H9 (cell line): Measurements from ENCODE around the gene EGFR. TPM values are rescaled to one million over a fixed set of nuclear protein-coding genes. Genes with fewer than 3 reads are reported as not detected.

Experiments used
- DNase-seq: peaks from one replicate; pipeline ENCODE4 v3.0.0-alpha.2; 2017
- H2AFZ ChIP-seq: one replicate; pipeline ENCODE4 v1.6.1; 2013; ENCODE audit warnings: mild to moderate bottlenecking, low read length, control low read depth, moderate library complexity
- H2AK5ac ChIP-seq: 2 replicates; pipeline ENCODE4 v1.6.1; 2013; ENCODE audit warnings: low read length, control low read depth, mixed read lengths; ENCODE audit not compliant: insufficient read length
- H2BK120ac ChIP-seq: one replicate; pipeline ENCODE4 v1.6.1; 2013; ENCODE audit warnings: low read depth, mild to moderate bottlenecking, low read length, control low read depth, inconsistent platforms; ENCODE audit not compliant: poor library complexity, severe bottlenecking
- H2BK12ac ChIP-seq: 2 replicates; pipeline ENCODE4 v1.6.1; 2013; ENCODE audit warnings: low read length, control low read depth, mixed read lengths, low read depth; ENCODE audit not compliant: insufficient read length
- H2BK15ac ChIP-seq: 2 replicates; pipeline ENCODE4 v1.6.1; 2013; ENCODE audit warnings: low read depth, low read length, control low read depth
- H2BK20ac ChIP-seq: one replicate; pipeline ENCODE4 v1.6.1; 2013; ENCODE audit warnings: low read depth, mild to moderate bottlenecking, low read length, control low read depth, inconsistent platforms; ENCODE audit not compliant: poor library complexity, severe bottlenecking
- H2BK5ac ChIP-seq: 2 replicates; pipeline ENCODE4 v1.6.1; 2013; ENCODE audit warnings: low read length, control low read depth, mixed read lengths; ENCODE audit not compliant: insufficient read length
- H3K14ac ChIP-seq: 2 replicates; pipeline ENCODE4 v1.6.1; 2013; ENCODE audit warnings: low read length, control low read depth; ENCODE audit not compliant: insufficient read depth
- H3K18ac ChIP-seq: 2 replicates; pipeline ENCODE4 v1.6.1; 2013; ENCODE audit warnings: low read depth, mild to moderate bottlenecking, mixed read lengths, low read length, control low read depth; ENCODE audit not compliant: insufficient read length
- H3K23ac ChIP-seq: 2 replicates; pipeline ENCODE4 v1.6.1; 2013; ENCODE audit warnings: low read length, control low read depth, mixed read lengths, low read depth; ENCODE audit not compliant: insufficient read length
- H3K23me2 ChIP-seq: 2 replicates; pipeline ENCODE4 v1.6.1; 2013; ENCODE audit warnings: low read depth, mild to moderate bottlenecking, mixed read lengths, low read length, control low read depth; ENCODE audit not compliant: insufficient read length, poor library complexity, severe bottlenecking
- H3K27ac ChIP-seq: 2 replicates; pipeline ENCODE4 v1.5.1; 2013; ENCODE audit warnings: low read length, control low read depth, mixed read lengths, low read depth; ENCODE audit not compliant: insufficient read length
- H3K27me3 ChIP-seq: 2 replicates; pipeline ENCODE4 v1.6.1; 2013; ENCODE audit warnings: low read length, control low read depth, inconsistent platforms; ENCODE audit not compliant: insufficient read depth
- H3K4ac ChIP-seq: 2 replicates; pipeline ENCODE4 v1.6.1; 2013; ENCODE audit warnings: low read depth, mild to moderate bottlenecking, control low read depth, inconsistent platforms, low read length, moderate library complexity
- H3K4me1 ChIP-seq: 2 replicates; pipeline ENCODE4 v1.6.1; 2013; ENCODE audit warnings: low read length, control low read depth, inconsistent platforms; ENCODE audit not compliant: insufficient read depth
- H3K4me2 ChIP-seq: 2 replicates; pipeline ENCODE4 v1.6.1; 2013; ENCODE audit warnings: low read length, control low read depth, mixed read lengths; ENCODE audit not compliant: insufficient read length, insufficient read depth
- H3K56ac ChIP-seq: 2 replicates; pipeline ENCODE4 v1.6.1; 2013; ENCODE audit warnings: low read depth, mild to moderate bottlenecking, mixed read lengths, low read length, control low read depth; ENCODE audit not compliant: insufficient read length
- H3K79me1 ChIP-seq: 2 replicates; pipeline ENCODE4 v1.6.1; 2013; ENCODE audit warnings: low read depth, mild to moderate bottlenecking, moderate library complexity, low read length, control low read depth, inconsistent platforms; ENCODE audit not compliant: insufficient read depth, poor library complexity, severe bottlenecking
- H3K79me2 ChIP-seq: 2 replicates; pipeline ENCODE4 v1.6.1; 2013; ENCODE audit warnings: low read length, control low read depth, inconsistent platforms; ENCODE audit not compliant: insufficient read depth
- H3K9ac ChIP-seq: 2 replicates; pipeline ENCODE4 v1.6.1; 2013; ENCODE audit warnings: low read length, control low read depth, mixed read lengths; ENCODE audit not compliant: insufficient read length; ENCODE audit errors: extremely low read depth
- H3K9me3 ChIP-seq: one replicate; pipeline ENCODE4 v1.6.1; 2013; ENCODE audit warnings: low read depth, low read length, inconsistent platforms; ENCODE audit not compliant: control insufficient read depth
- H3T11ph ChIP-seq: one replicate; pipeline ENCODE4 v1.6.1; 2013; ENCODE audit warnings: mild to moderate bottlenecking, low read length, control low read depth, inconsistent platforms
- H4K20me1 ChIP-seq: one replicate; pipeline ENCODE4 v1.6.1; 2013; ENCODE audit not compliant: control insufficient read depth, insufficient read length, insufficient read depth
- H4K5ac ChIP-seq: 2 replicates; pipeline ENCODE4 v1.6.1; 2013; ENCODE audit warnings: low read depth, mild to moderate bottlenecking, mixed read lengths, low read length, control low read depth; ENCODE audit not compliant: insufficient read length
- H4K8ac ChIP-seq: replicated peaks from 2 replicates; pipeline ENCODE4 v1.6.1; 2013; ENCODE audit warnings: low read length, control low read depth, mixed read lengths, low read depth; ENCODE audit not compliant: insufficient read length
- H4K91ac ChIP-seq: 2 replicates; pipeline ENCODE4 v1.6.1; 2013; ENCODE audit warnings: low read depth, mild to moderate bottlenecking, moderate library complexity, mixed read lengths, low read length, control low read depth; ENCODE audit not compliant: insufficient read length
- H3K27ac Mint-ChIP-seq, 3 experiments: 2 replicates in 2 of 3; 3 replicates in 1 of 3; pipeline ENCODE4 v1.8.0; 2020 to 2021; ENCODE audit warnings: mixed read lengths in 3 of 3, mild to moderate bottlenecking in 1 of 3, moderate library complexity in 1 of 3
- H3K27me3 Mint-ChIP-seq: 2 replicates; pipeline ENCODE4 v1.8.0; 2021; ENCODE audit warnings: low read depth, mild to moderate bottlenecking, moderate library complexity, mixed read lengths
- H3K36me3 Mint-ChIP-seq, 3 experiments: 2 replicates in 2 of 3; 3 replicates in 1 of 3; pipeline ENCODE4 v1.8.0; 2020 to 2021; ENCODE audit warnings: low read depth in 3 of 3, mixed read lengths in 3 of 3; ENCODE audit not compliant: insufficient read depth in 1 of 3
- H3K4me1 Mint-ChIP-seq, 2 experiments: 2 replicates each; pipeline ENCODE4 v1.8.0; 2020; ENCODE audit warnings: mixed read lengths in 2 of 2
- H3K4me3 Mint-ChIP-seq, 2 experiments: 2 replicates in 1 of 2; 3 replicates in 1 of 2; pipeline ENCODE4 v1.8.0; 2020 to 2021; ENCODE audit warnings: mild to moderate bottlenecking in 2 of 2, mixed read lengths in 2 of 2, moderate library complexity in 1 of 2
- H3K9me3 Mint-ChIP-seq, 2 experiments: 2 replicates in 1 of 2; 3 replicates in 1 of 2; pipeline ENCODE4 v1.8.0; 2020; ENCODE audit warnings: mild to moderate bottlenecking in 2 of 2, mixed read lengths in 2 of 2, moderate library complexity in 1 of 2
- WGBS: extraction: QIAGEN DNeasy Blood & Tissue Kit; methylation state at CpG from one replicate; pipeline ENCODE4 v1.1.7; 2013; ENCODE audit warnings: missing lambda C conversion rate, low lambda C conversion rate, mixed read lengths; ENCODE audit not compliant: insufficient read length; ENCODE audit errors: extremely low coverage; 5-methylcytosine and 5-hydroxymethylcytosine counted together
- total RNA-seq: library from RNA; stranded (reverse); gene quantifications from 2 replicates; pipeline ENCODE4 v1.2.1, GENCODE V29; 2021
- TF ChIP-seq, protein P1 (sequence below): fragments of 200-600 bp; sonication (generic); conservative IDR thresholded peaks from 3 replicates; pipeline ENCODE4 v1.8.0; 2021; ENCODE audit warnings: antibody characterized with exemption, mild to moderate bottlenecking

The EGFR gene
- total RNA-seq, 1 experiment from 2014 or later: 3.3 TPM

DNA sequence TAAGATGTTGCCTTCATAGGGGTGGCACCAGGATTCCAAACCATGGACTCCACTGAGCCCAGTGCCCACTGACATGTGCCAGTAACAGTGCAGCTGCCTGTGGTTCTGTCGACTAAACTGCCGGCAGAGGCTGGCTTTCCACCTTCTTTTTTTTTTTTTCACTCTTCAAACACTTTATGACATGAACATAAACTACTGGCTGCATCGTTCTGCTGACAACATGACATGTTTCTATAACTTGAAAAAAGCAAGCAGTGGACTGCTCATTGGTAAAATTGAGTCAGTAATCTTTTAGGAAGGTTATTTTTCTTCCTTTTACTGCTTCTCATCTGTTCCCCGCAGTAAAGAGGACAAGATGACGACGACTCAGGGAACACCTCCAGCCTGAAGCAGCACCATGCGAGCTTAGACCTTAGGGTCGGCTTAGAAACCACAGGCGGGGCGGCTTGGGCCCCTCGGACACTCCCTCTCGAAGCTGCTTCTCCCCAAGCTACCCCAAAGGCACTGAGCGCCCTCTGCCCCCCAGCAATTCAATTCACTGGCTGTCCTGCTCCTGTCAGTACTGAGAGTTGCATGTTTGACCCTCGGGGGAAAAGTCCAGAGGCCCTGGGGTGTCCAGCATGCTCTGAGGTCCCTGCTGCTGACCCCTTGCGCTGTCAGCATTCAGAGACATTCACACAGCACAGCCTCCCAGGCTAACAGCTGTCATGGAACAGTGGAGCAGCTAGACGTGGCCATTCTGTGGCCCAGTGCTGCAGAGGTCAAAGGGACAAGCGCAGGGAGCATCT is 112.5 kb downstream of the EGFR start:
- H2BK5ac ChIP-seq: no peak overlapping the region
- H3K4me3 Mint-ChIP-seq: no peak overlapping the region
- H2BK15ac ChIP-seq: no peak overlapping the region
- H3K79me1 ChIP-seq: no peaks in the 10 kb centered on the region
- H2AFZ ChIP-seq: no peak overlapping the region
- WGBS: no CpG with 5 or more reads among the region's 17 CpGs
- H3K23me2 ChIP-seq: no peaks in the 10 kb centered on the region
- no peaks in the 10 kb centered on the region for H3K36me3 Mint-ChIP-seq
- no peaks in the 10 kb centered on the region for H3K27me3 ChIP-seq
- H3T11ph ChIP-seq: no peak overlapping the region
- H3K4me1 ChIP-seq: no peaks in the 10 kb centered on the region; the same call in 1 of the 2 replicates
- H3K23ac ChIP-seq: no peak overlapping the region
- no peaks in the 10 kb centered on the region for H4K20me1 ChIP-seq
- H3K4me2 ChIP-seq: no peak overlapping the region
- no peak overlapping the region for H3K18ac ChIP-seq
- no peak overlapping the region for H3K4ac ChIP-seq
- H3K9me3 ChIP-seq: no peaks in the 10 kb centered on the region
- H4K5ac ChIP-seq: no peak overlapping the region
- H2BK120ac ChIP-seq: no peak overlapping the region
- no peak for DNase-seq
- no peak overlapping the region for H4K91ac ChIP-seq
- no peak overlapping the region for H2BK12ac ChIP-seq
- no peaks in the 10 kb centered on the region for H3K9me3 Mint-ChIP-seq
- no peaks in the 10 kb centered on the region for H3K27me3 Mint-ChIP-seq
- no peak overlapping the region for H3K56ac ChIP-seq
- no peaks in the 10 kb centered on the region for H3K79me2 ChIP-seq
- H2AK5ac ChIP-seq: no peak overlapping the region
- H3K14ac ChIP-seq: no peak overlapping the region
- H2BK20ac ChIP-seq: no peak overlapping the region
- H3K9ac ChIP-seq: no peak overlapping the region
- H3K4me1 Mint-ChIP-seq: peaks cover 23 to 25% of the 10 kb centered on the region in 2 experiments
- H3K27ac ChIP-seq: no peak overlapping the region
- H3K27ac Mint-ChIP-seq: no peak overlapping the region
- TF ChIP-seq, protein P1, sequence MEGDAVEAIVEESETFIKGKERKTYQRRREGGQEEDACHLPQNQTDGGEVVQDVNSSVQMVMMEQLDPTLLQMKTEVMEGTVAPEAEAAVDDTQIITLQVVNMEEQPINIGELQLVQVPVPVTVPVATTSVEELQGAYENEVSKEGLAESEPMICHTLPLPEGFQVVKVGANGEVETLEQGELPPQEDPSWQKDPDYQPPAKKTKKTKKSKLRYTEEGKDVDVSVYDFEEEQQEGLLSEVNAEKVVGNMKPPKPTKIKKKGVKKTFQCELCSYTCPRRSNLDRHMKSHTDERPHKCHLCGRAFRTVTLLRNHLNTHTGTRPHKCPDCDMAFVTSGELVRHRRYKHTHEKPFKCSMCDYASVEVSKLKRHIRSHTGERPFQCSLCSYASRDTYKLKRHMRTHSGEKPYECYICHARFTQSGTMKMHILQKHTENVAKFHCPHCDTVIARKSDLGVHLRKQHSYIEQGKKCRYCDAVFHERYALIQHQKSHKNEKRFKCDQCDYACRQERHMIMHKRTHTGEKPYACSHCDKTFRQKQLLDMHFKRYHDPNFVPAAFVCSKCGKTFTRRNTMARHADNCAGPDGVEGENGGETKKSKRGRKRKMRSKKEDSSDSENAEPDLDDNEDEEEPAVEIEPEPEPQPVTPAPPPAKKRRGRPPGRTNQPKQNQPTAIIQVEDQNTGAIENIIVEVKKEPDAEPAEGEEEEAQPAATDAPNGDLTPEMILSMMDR: no peak
- no peak overlapping the region for H4K8ac ChIP-seq
